A673 (cell line): ENCODE data around the gene CYSTM1.

Experiments used
- EZH2 ChIP-seq: fragments of 200-600 bp; sonication (generic); IDR thresholded peaks from 2 replicates; pipeline ENCODE4 v1.6.1; 2017; ENCODE audit warnings: borderline replicate concordance, low read depth, mild to moderate bottlenecking, mixed read lengths, antibody characterized with exemption, low read length; ENCODE audit not compliant: poor library complexity, severe bottlenecking
- TF ChIP-seq, protein P1 (sequence below): fragments of 300-800, 200-600 bp; sonication (generic); conservative IDR thresholded peaks from 2 replicates; pipeline ENCODE4 v1.5.1; 2017; ENCODE audit warnings: low read depth, mild to moderate bottlenecking, antibody characterized with exemption, low read length, moderate library complexity, mixed read lengths

DNA sequence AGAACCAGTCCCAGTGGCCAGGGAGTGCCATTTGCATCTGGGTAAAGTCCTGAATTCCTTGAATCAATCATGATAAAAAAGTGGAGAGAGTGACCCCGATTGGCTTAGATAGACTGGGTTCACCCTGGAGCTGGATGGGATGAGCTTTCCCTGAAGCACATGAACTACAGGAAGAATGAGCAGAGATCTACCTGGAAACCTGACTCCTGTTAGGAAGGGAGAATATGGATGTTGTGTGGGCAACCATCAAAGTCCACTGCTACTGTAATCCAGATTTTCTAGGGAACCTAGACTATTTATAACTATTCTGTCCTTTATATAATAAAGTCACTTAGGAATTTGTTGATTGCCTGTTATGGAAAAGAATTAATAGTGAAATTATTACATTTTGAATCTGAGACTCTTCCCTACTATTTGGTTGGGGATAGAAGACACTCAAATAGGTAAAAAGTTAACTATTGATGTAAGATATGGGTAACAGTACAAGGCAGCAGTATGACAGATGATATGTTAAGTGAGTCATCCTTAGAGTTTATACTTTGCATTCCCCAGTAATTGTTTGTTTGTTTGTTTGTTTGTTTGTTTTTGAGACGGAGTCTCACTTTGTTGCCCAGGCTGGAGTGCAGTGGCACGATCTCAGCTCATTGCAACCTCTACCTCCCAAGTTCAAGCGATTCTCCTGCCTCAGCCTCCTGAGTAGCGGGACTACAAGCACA, 17.9 kb downstream of the CYSTM1 start:
- TF ChIP-seq EZH2 = no peak
- TF ChIP-seq, protein P1, sequence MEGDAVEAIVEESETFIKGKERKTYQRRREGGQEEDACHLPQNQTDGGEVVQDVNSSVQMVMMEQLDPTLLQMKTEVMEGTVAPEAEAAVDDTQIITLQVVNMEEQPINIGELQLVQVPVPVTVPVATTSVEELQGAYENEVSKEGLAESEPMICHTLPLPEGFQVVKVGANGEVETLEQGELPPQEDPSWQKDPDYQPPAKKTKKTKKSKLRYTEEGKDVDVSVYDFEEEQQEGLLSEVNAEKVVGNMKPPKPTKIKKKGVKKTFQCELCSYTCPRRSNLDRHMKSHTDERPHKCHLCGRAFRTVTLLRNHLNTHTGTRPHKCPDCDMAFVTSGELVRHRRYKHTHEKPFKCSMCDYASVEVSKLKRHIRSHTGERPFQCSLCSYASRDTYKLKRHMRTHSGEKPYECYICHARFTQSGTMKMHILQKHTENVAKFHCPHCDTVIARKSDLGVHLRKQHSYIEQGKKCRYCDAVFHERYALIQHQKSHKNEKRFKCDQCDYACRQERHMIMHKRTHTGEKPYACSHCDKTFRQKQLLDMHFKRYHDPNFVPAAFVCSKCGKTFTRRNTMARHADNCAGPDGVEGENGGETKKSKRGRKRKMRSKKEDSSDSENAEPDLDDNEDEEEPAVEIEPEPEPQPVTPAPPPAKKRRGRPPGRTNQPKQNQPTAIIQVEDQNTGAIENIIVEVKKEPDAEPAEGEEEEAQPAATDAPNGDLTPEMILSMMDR = no peak
